MCF 10A (cell line): Measurements from ENCODE around the gene GALNT16. TPM values are rescaled to one million over a fixed set of nuclear protein-coding genes. Genes with fewer than 3 reads are reported as not detected.

Source experiments
- BruUV-seq: library from RNA; stranded (reverse); fragments of 400-500 nt; replicated peaks from 2 replicates; lab custom pipeline; 2021; lab: Mats Ljungman, UMichigan
- CTCF ChIA-PET: fragments of 300-600 bp; sonication (Branson Sonifier 250); formaldehyde crosslinking; extraction: SDS; loops from one replicate; lab custom pipeline; 2021; ENCODE audit warnings: antibody characterized with exemption, inconsistent platforms; lab: Yijun Ruan, JAX
- POLR2A ChIA-PET: fragments of 300-600, 350-650 bp; sonication (Branson Sonifier 250); formaldehyde crosslinking; extraction: SDS; loops from one replicate; lab custom pipeline; 2020; ENCODE audit warnings: antibody characterized with exemption, inconsistent platforms; lab: Yijun Ruan, JAX
- DNase-seq: peaks from one replicate; pipeline ENCODE4 v3.0.0-alpha.2; 2018; ENCODE audit not compliant: unreplicated experiment
- H3K27ac Mint-ChIP-seq: one replicate; pipeline ENCODE4 v1.8.0; 2022; ENCODE audit warnings: mild to moderate bottlenecking, low read depth, mixed read lengths; ENCODE audit not compliant: unreplicated experiment
- H3K27me3 Mint-ChIP-seq: one replicate; pipeline ENCODE4 v1.8.0; 2022; ENCODE audit warnings: mixed read lengths; ENCODE audit not compliant: insufficient read depth, unreplicated experiment
- H3K36me3 Mint-ChIP-seq: one replicate; pipeline ENCODE4 v1.8.0; 2022; ENCODE audit warnings: mild to moderate bottlenecking, moderate library complexity, mixed read lengths; ENCODE audit not compliant: insufficient read depth, unreplicated experiment
- H3K4me1 Mint-ChIP-seq: one replicate; pipeline ENCODE4 v1.8.0; 2022; ENCODE audit warnings: mixed read lengths; ENCODE audit not compliant: insufficient read depth, unreplicated experiment
- H3K4me3 Mint-ChIP-seq: one replicate; pipeline ENCODE4 v1.8.0; 2022; ENCODE audit warnings: mild to moderate bottlenecking, moderate library complexity, mixed read lengths; ENCODE audit not compliant: unreplicated experiment
- H3K9me3 Mint-ChIP-seq: one replicate; pipeline ENCODE4 v1.8.0; 2022; ENCODE audit warnings: mixed read lengths; ENCODE audit not compliant: unreplicated experiment
- intact Hi-C: fragments of 100-400 bp; cut with micrococcal nuclease; formaldehyde crosslinking; loops from 2 replicates; pipeline ENCODE4 v1.14.1; 2022
- total RNA-seq: library from RNA; stranded (reverse); gene quantifications from 2 replicates; pipeline ENCODE4 v1.2.3, GENCODE V29; 2022
- TF ChIP-seq, protein P1 (sequence below): fragments of 200-600 bp; IDR thresholded peaks from one replicate; pipeline ENCODE4 v1.8.0; 2022; ENCODE audit warnings: antibody characterized with exemption, mild to moderate bottlenecking; ENCODE audit not compliant: unreplicated experiment

Gene GALNT16
- total RNA-seq, 1 experiment from 2014 or later = not detected

DNA sequence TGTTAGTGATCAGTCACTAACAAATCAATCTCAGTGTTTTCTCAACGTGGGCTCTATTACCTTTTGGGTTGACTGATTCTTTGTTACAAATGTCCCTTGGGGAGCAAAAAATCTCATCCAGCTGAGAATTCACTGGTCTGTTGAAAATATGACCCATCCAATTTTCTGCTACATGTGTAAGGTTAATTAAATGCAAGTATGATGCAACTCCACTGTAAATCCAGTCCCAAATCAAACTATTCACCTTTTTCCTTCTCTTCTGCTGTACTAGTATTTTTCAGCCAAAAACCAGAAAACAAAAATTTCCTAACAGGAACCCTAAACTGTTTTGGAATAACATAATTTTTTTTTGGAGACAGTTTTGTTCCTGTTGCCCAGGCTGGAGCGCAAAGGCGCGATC is 136.0 kb downstream of the GALNT16 start:
- Mint-ChIP-seq H3K27ac (no peak overlapping the region), H3K9me3 (no peaks in the 10 kb centered on the region), H3K4me3 (peak overlapping the region; percentile 89), H3K36me3 (peaks cover 63% of the 10 kb centered on the region), H3K4me1 (peaks cover 34% of the 10 kb centered on the region), H3K27me3 (no peaks in the 10 kb centered on the region)
- intact Hi-C loops = no loop called here
- ChIA-PET POLR2A (interaction anchor here (3.4 kb wide), 1 partner anchor 9 kb away, joined by 14 read pairs; no protein-coding TSS in a partner anchor), CTCF (interaction anchor here (0.6 to 1.3 kb wide), 3 partner anchors 153 to 1987 kb away, joined by 3 to 5 read pairs (median 4); no protein-coding TSS in a partner anchor)
- no peak for DNase-seq
- TF ChIP-seq, protein P1, sequence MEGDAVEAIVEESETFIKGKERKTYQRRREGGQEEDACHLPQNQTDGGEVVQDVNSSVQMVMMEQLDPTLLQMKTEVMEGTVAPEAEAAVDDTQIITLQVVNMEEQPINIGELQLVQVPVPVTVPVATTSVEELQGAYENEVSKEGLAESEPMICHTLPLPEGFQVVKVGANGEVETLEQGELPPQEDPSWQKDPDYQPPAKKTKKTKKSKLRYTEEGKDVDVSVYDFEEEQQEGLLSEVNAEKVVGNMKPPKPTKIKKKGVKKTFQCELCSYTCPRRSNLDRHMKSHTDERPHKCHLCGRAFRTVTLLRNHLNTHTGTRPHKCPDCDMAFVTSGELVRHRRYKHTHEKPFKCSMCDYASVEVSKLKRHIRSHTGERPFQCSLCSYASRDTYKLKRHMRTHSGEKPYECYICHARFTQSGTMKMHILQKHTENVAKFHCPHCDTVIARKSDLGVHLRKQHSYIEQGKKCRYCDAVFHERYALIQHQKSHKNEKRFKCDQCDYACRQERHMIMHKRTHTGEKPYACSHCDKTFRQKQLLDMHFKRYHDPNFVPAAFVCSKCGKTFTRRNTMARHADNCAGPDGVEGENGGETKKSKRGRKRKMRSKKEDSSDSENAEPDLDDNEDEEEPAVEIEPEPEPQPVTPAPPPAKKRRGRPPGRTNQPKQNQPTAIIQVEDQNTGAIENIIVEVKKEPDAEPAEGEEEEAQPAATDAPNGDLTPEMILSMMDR = no peak
- BruUV-seq = no TSS peak

DNA sequence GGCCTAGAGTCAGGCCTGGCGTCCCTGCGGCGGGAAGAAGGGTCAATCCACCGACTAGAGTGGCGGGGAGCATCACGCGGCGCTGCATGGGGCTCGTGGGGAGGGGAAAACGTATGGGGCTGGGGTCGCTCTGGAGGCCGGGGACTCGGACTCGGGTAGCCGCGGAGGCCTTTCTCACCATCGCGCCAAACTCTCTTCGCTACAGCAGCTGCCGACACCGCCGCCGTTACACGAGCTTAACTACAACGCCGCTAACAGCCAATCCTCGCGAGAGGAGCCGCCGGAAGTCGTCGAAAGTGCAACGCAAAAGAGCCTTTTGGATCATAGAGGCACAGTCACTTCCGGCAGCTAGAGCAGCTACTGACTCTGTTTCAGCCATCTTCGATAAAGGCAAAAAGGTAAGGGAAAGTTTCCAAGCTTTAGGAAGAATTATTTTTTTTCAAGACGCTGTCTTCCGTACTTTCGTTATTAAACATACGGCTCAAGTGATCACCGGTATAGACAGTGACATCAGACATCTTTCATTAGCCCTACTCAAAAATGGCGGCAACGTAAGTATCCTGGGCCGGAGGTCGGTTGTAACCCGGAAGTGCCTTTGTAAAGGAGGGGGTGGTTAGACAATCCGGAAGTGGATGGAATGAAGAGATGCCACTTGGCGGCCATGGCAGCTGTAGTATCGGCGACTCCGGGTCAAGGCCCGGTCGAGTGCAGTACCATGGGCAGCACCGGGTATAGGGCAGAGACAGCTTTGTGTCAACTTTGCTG is 138.3 kb downstream of the GALNT16 start, which contains the start of the genes ERH and SLC39A9:
Gene ERH (minus strand): TSS at position 247 of the 765 bp plus-strand sequence. CDS start 66 bp downstream, at position 181.
Gene SLC39A9 (plus strand): TSS at position 640 of the 765 bp plus-strand sequence. CDS start 678 bp downstream, outside the sequence.
- no TSS peak for BruUV-seq
- CTCF ChIA-PET = interaction anchor here (0.6 kb wide), 1 partner anchor 28 kb away, joined by 3 read pairs; no protein-coding TSS in a partner anchor
- TF ChIP-seq, protein P1 = no peak
- Mint-ChIP-seq H3K9me3 (no peaks in the 10 kb centered on the region), H3K4me1 (peaks cover 26% of the 10 kb centered on the region), H3K36me3 (peaks cover 40% of the 10 kb centered on the region), H3K27me3 (no peaks in the 10 kb centered on the region), H3K27ac (peak within 1 kb of the TSS; percentile 99), H3K4me3 (peak within 1 kb of the TSS; percentile 89)
- POLR2A ChIA-PET = interaction anchor here (0.6 to 3.6 kb wide), 23 partner anchors 10 to 1019 kb away, joined by 3 to 30 read pairs (median 4); partner anchors contain the start of genes DCAF5, EXD2, SRSF5 and SYNJ2BP
- intact Hi-C loops = loop anchor here (1.0 kb wide), 1 partner anchor 62 kb away; no protein-coding TSS in a partner anchor
- DNase-seq = peak; percentile 97

DNA sequence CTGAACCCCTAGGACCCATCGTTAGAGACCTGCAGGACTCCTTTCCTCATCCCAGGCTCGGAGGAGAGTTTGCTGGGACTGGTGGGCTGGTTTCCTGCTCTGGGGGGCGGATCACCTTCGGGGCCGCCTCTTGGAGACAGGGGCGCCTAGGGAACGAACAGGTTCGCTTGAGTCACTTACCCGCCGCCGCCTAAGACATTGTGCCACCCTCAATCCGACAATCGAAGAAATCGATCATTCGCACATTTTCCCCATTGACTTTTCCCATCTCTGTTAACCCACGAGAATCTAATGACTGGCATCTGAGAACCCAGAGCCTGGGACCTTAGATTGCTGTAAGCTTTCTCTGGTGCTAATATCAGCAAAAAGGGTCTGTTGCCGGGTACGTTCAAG is 138.9 kb downstream of the GALNT16 start:
- DNase-seq = peak; percentile 9
- CTCF ChIA-PET = interaction anchor here (0.6 kb wide), 1 partner anchor 28 kb away, joined by 3 read pairs; no protein-coding TSS in a partner anchor
- Mint-ChIP-seq H3K4me3 (peak overlapping the region; percentile 89), H3K4me1 (peaks cover 22% of the 10 kb centered on the region), H3K9me3 (no peaks in the 10 kb centered on the region), H3K36me3 (peaks cover 35% of the 10 kb centered on the region), H3K27ac (peak overlapping the region; percentile 99), H3K27me3 (no peaks in the 10 kb centered on the region)
- BruUV-seq = TSS peak; percentile 62
- intact Hi-C loops = loop anchor here (1.0 kb wide), 1 partner anchor 61 kb away; no protein-coding TSS in a partner anchor
- TF ChIP-seq, protein P1 = no peak
- POLR2A ChIA-PET = interaction anchor here (0.6 to 3.6 kb wide), 18 partner anchors 12 to 1018 kb away, joined by 3 to 30 read pairs (median 4); partner anchors contain the start of genes EXD2, SRSF5 and SYNJ2BP

DNA sequence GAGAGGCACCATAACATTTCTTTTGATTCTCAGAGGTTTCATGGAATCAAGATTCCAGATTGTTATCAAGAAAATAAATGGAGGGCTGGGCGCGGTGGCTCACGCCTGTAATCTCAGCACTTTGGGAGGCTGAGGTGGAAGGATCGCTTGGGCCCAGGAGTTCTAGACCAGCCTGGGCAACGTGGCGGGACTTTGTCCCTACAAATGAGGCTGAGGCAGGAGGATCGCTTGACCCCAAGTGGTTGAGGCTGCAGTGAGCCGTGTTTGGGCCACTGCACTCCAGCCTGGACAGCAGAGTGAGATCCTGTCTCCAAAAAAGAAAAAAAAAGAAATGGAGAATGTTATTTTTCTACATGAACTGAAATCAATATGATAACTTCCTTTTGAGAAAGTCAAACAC is 139.8 kb downstream of the GALNT16 start:
- DNase-seq = no peak
- TF ChIP-seq, protein P1 = no peak
- ChIA-PET POLR2A (interaction anchor here (0.6 to 3.6 kb wide), 6 partner anchors 11 to 260 kb away, joined by 3 to 30 read pairs (median 5); no protein-coding TSS in a partner anchor), CTCF (no interaction called here)
- peaks cover 26% of the 10 kb centered on the region for H3K4me1 Mint-ChIP-seq
- no peaks in the 10 kb centered on the region for H3K9me3 Mint-ChIP-seq
- no peaks in the 10 kb centered on the region for H3K27me3 Mint-ChIP-seq
- H3K36me3 Mint-ChIP-seq = peaks cover 30% of the 10 kb centered on the region
- intact Hi-C loops = no loop called here
- peak overlapping the region; percentile 89 for H3K4me3 Mint-ChIP-seq
- H3K27ac Mint-ChIP-seq = peak overlapping the region; percentile 99
- BruUV-seq = no TSS peak
